Muscle of leg (tissue), 11 donors: ENCODE data around the gene TMEM101. TPM values are rescaled to one million over a fixed set of nuclear protein-coding genes. Genes with fewer than 3 reads are reported as not detected.
A peak's percentile ranks its signal among the peaks of the same experiment; 100 is the strongest.

Experiments used
- DNase-seq: peaks from one replicate; pipeline ENCODE4 v3.0.0; 2013
- H3K27ac ChIP-seq: one replicate; pipeline ENCODE4 v1.5.1; 2013; ENCODE audit warnings: mild to moderate bottlenecking, low read length, control low read depth
- H3K27me3 ChIP-seq: one replicate; pipeline ENCODE4 v1.6.1; 2013; ENCODE audit warnings: low read length; ENCODE audit not compliant: control insufficient read depth, insufficient read depth
- H3K36me3 ChIP-seq: one replicate; pipeline ENCODE4 v1.6.1; 2013; ENCODE audit warnings: low read length; ENCODE audit not compliant: control insufficient read depth, insufficient read depth
- H3K4me1 ChIP-seq: one replicate; pipeline ENCODE4 v1.6.1; 2013; ENCODE audit warnings: low read length; ENCODE audit not compliant: control insufficient read depth, insufficient read depth
- H3K4me3 ChIP-seq: one replicate; pipeline ENCODE4 v1.5.1; 2013; ENCODE audit warnings: low read length, control low read depth
- H3K9me3 ChIP-seq: replicated peaks from 2 replicates; pipeline ENCODE4 v1.6.1; 2013; ENCODE audit warnings: low read depth, low read length; ENCODE audit not compliant: control insufficient read depth
- whole genome bisulfite sequencing: methylation state at CpG from one replicate; pipeline ENCODE4 v1.1.5; 2013; ENCODE audit warnings: missing lambda C conversion rate; ENCODE audit not compliant: insufficient coverage; 5-methylcytosine and 5-hydroxymethylcytosine counted together
- polyA plus RNA-seq, 8 donors: library from polyadenylated mRNA; unstranded; fragments of 120-200 nt; gene quantifications; one replicate each; pipeline versions ENCODE4 v1.2.1 to v1.2.3, GENCODE V29; 2013; ENCODE audit warnings: inconsistent platforms in 1 of 8, low replicate concordance in 1 of 8; ENCODE audit not compliant: insufficient read length in 8 of 8, insufficient read depth in 1 of 8
- total RNA-seq: library from RNA; stranded (reverse); fragments of 120-200 nt; gene quantifications from one replicate; pipeline ENCODE4 v1.2.4, GENCODE V29; 2013

The TMEM101 gene
- total and polyA plus RNA-seq, 9 donors, result 28.6 to 39.7 (median 32.2) TPM

DNA sequence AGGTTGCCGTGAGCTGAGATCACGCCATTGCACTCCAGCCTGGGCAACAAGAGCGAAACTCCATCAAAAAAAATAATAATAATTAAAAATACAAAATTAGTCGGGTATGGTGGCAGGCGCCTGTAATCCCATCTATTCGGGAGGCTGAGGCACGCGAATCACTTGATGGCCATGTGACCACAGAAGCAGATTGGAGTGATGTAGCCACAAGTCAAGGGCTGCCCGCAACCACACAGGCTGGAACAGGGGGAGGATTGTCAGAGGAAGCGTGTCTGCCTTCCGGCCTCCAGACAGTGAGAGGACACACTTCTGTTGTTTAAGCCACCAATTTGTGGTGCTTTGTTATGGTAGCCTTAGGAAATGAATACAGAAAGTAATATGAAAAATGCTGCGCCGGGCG lies 22.1 kb downstream of the TMEM101 start:
- DNase-seq, result no peak
- H3K9me3 ChIP-seq, result no peaks in the 10 kb centered on the region
- no peak overlapping the region for H3K27ac ChIP-seq
- H3K4me1 ChIP-seq, result peaks cover 8% of the 10 kb centered on the region
- H3K4me3 ChIP-seq, result no peak overlapping the region
- WGBS, result 87% methylated on average over 7 of the region's 14 CpGs
- H3K36me3 ChIP-seq, result no peaks in the 10 kb centered on the region
- H3K27me3 ChIP-seq, result peaks cover 41% of the 10 kb centered on the region

DNA sequence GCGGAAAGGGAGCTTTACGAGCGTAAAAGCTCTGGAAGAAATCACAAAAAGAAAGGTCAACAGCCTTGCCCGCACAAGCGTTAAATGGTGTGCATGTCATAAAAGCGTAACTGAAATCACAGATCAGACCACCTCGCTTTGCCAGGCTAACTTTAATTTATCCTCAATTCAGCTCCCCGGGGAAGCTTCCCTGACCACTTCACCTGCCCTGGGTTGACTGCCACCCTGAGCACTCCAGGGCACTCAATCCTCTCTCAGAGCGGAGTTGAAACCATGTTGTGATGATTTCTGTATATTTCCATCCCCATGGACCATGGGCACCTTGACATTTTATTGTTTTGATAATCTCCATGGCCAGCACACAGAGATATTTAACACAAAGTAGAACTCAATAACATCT lies 26.5 kb downstream of the TMEM101 start:
- Histone ChIP-seq H3K4me1 (peaks cover 12% of the 10 kb centered on the region), H3K36me3 (no peaks in the 10 kb centered on the region), H3K4me3 (no peak overlapping the region), H3K9me3 (no peaks in the 10 kb centered on the region), H3K27ac (no peak overlapping the region), H3K27me3 (peaks cover 50% of the 10 kb centered on the region)
- 48% methylated on average over 5 of the region's 9 CpGs for WGBS
- no peak for DNase-seq

GRCh38 chr17:43987131-43988021 lies 27.4 kb downstream of the TMEM101 start:
- Histone ChIP-seq H3K9me3 (no peaks in the 10 kb centered on the region), H3K4me1 (peaks cover 12% of the 10 kb centered on the region), H3K27me3 (peaks cover 55% of the 10 kb centered on the region), H3K27ac (no peak overlapping the region), H3K36me3 (no peaks in the 10 kb centered on the region), H3K4me3 (no peak overlapping the region)
- WGBS, result 37% methylated on average over 9 of the region's 12 CpGs
- DNase-seq, result no peak

DNA sequence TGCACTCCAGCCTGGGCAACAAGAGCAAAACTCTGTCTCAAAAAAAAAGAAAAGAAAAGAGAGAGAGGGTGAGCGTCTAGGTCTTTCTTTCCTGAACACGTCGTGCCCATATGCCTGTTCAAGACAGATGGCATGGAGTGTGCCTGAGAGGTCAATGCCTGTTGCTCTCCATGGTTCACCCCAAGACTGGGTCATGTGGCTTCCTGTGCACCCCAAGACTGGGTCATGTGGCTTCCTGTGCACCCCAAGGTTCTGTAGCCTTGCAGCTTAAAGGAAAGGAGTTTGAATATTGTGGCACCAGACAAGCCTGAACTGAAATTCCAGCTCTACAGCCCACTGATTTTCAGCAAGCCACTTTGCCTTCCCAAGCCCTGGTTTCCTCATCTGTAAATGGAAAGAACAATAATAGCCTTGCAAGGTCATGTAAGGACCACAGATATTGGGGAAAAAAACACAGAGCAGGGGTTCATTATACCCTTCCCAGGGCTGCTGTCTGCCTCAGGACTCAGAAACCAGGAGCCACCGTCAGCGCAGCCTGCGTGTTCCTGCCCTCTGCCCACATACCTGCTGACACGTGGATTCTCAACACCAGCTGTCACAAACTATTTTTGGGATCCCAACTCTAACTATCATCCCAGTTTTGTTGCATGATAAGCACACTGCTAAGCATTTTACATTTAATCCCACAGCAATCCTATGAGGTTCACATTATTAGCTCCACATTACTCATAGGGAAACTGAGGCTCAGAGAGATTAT lies 28.4 kb downstream of the TMEM101 start:
- H3K4me1 ChIP-seq, result peaks cover 12% of the 10 kb centered on the region
- WGBS, result 60% methylated on average over 5 of the region's 7 CpGs
- peaks cover 60% of the 10 kb centered on the region for H3K27me3 ChIP-seq
- H3K9me3 ChIP-seq, result no peaks in the 10 kb centered on the region
- H3K4me3 ChIP-seq, result no peak overlapping the region
- H3K36me3 ChIP-seq, result no peaks in the 10 kb centered on the region
- no peak for DNase-seq
- no peak overlapping the region for H3K27ac ChIP-seq

DNA sequence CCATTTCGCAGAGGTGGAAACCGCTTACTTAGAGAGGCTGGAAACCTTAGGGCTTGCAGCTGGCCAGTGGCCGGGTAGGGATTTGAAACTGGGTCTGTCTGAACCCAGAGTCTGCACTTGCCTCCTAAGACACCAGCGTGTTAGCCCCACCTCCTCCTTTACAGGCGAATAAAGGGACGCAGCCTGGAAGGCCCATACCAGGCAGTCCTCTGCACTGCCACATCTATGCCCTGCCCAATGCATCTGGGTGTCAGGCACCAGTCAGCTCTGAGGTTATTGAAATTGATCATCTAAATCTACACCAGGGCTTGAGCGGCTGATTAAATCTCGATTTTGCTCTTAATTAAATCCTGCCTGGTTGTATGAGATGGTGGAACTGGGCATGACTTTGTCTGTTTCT lies 30.2 kb downstream of the TMEM101 start:
- Histone ChIP-seq H3K27me3 (peaks cover 62% of the 10 kb centered on the region), H3K27ac (no peak overlapping the region), H3K4me1 (peaks cover 12% of the 10 kb centered on the region), H3K36me3 (no peaks in the 10 kb centered on the region), H3K9me3 (no peaks in the 10 kb centered on the region), H3K4me3 (peak overlapping the region; percentile 46)
- 43% methylated on average over 4 of the region's 8 CpGs for WGBS
- DNase-seq, result no peak

GRCh38 chr17:43983515-43984411 lies 31.0 kb downstream of the TMEM101 start:
- peaks cover 66% of the 10 kb centered on the region for H3K27me3 ChIP-seq
- WGBS, result under 1% methylated on average over 75 of the region's 78 CpGs
- H3K36me3 ChIP-seq, result no peaks in the 10 kb centered on the region
- peaks cover 12% of the 10 kb centered on the region for H3K4me1 ChIP-seq
- no peak overlapping the region for H3K27ac ChIP-seq
- DNase-seq, result peak; percentile 16
- peak overlapping the region; percentile 46 for H3K4me3 ChIP-seq
- H3K9me3 ChIP-seq, result no peaks in the 10 kb centered on the region

GRCh38 chr17:43983196-43983514 lies 31.6 kb downstream of the TMEM101 start:
- Histone ChIP-seq H3K4me3 (no peak overlapping the region), H3K4me1 (peaks cover 12% of the 10 kb centered on the region), H3K36me3 (no peaks in the 10 kb centered on the region), H3K27ac (no peak overlapping the region), H3K9me3 (no peaks in the 10 kb centered on the region), H3K27me3 (peaks cover 67% of the 10 kb centered on the region)
- DNase-seq, result no peak
- WGBS, result 8% methylated on average over 1 of the region's 5 CpGs

DNA sequence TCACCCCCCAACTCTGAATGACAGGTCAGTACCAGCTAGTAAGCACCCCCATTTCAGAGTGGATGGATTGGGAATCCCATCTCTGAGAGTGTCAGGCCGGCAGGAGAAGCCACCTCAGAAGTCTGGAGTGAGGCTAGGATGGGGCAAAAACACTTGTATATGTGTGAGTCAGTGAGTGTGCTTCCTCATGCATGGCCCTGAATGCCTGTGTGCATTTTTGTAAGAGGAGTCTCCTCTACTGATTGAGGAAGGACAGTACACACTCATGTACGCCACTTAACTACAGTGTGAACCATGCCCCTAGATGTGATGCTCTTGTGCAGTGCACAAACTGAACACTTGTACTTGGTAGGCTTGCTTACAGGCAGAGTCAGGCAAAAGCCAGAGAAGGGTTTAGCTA lies 32.6 kb downstream of the TMEM101 start:
- no peak overlapping the region for H3K4me3 ChIP-seq
- H3K9me3 ChIP-seq, result no peaks in the 10 kb centered on the region
- no peaks in the 10 kb centered on the region for H3K36me3 ChIP-seq
- WGBS, result 86% methylated on average over 1 of the region's 2 CpGs
- H3K27me3 ChIP-seq, result peaks cover 65% of the 10 kb centered on the region
- H3K27ac ChIP-seq, result no peak overlapping the region
- no peak for DNase-seq
- H3K4me1 ChIP-seq, result peaks cover 12% of the 10 kb centered on the region

- Histone ChIP-seq H3K4me3 (no peak overlapping the region), H3K9me3 (no peaks in the 10 kb centered on the region), H3K27me3 (peaks cover 54% of the 10 kb centered on the region), H3K27ac (no peak overlapping the region), H3K4me1 (peaks cover 12% of the 10 kb centered on the region), H3K36me3 (no peaks in the 10 kb centered on the region)
- 80% methylated on average over 1 of the region's 4 CpGs for WGBS
- no peak for DNase-seq
Observed at GRCh38 chr17:43979671-43980070, 35.1 kb downstream of the TMEM101 start.

GRCh38 chr17:43979011-43979410 lies 35.8 kb downstream of the TMEM101 start:
- no peaks in the 10 kb centered on the region for H3K9me3 ChIP-seq
- DNase-seq, result no peak
- H3K27me3 ChIP-seq, result peaks cover 52% of the 10 kb centered on the region
- H3K27ac ChIP-seq, result no peak overlapping the region
- peaks cover 7% of the 10 kb centered on the region for H3K4me1 ChIP-seq
- H3K36me3 ChIP-seq, result no peaks in the 10 kb centered on the region
- 63% methylated on average over 5 of the region's 7 CpGs for WGBS
- H3K4me3 ChIP-seq, result no peak overlapping the region
